Ureter (tissue), 1 donor: ENCODE results near the gene PRPH2. TPM values are rescaled to one million over a fixed set of nuclear protein-coding genes. Genes with fewer than 3 reads are reported as not detected.
A peak's percentile ranks its signal among the peaks of the same experiment; 100 is the strongest.
"Not testable (repeated sequence)": the region's sequence is repeated elsewhere in the genome, so short reads cannot be mapped to it uniquely, and the experiment has no call there.

ENCODE experiments used
- DNase-seq: peaks from one replicate; pipeline ENCODE4 v3.0.0-alpha.2; 2020; ENCODE audit warnings: low spot score
- total RNA-seq: library from RNA; stranded (reverse); gene quantifications from one replicate; pipeline ENCODE4 v1.2.4, GENCODE V29; 2023
- donor health status: DM: yes; HTN: yes; CAD: no.

Gene PRPH2
- total RNA-seq, 1 donor from 2014 or later = 0.91 TPM

GRCh38 chr6:42742116-42742894, 19.9 kb upstream of the PRPH2 start:
- DNase-seq = no peak

- no peak for DNase-seq
Observed at GRCh38 chr6:42740725-42741124, 18.3 kb upstream of the PRPH2 start.

- DNase-seq = no peak
Observed at GRCh38 chr6:42735976-42736375, 13.6 kb upstream of the PRPH2 start.

GRCh38 chr6:42733867-42734481, 11.6 kb upstream of the PRPH2 start:
- DNase-seq = not testable (repeated sequence)

- DNase-seq = no peak
Observed at GRCh38 chr6:42729731-42730130, 7.3 kb upstream of the PRPH2 start.

GRCh38 chr6:42727627-42728026, 5.2 kb upstream of the PRPH2 start:
- DNase-seq = no peak

- no peak for DNase-seq
Observed at GRCh38 chr6:42727087-42727611, 4.8 kb upstream of the PRPH2 start.

- peak; percentile 79 for DNase-seq
Observed at GRCh38 chr6:42726485-42727086, 4.2 kb upstream of the PRPH2 start.

GRCh38 chr6:42726026-42726425, 3.6 kb upstream of the PRPH2 start:
- no peak for DNase-seq

- DNase-seq = no peak
Observed at GRCh38 chr6:42724825-42725224, 2.4 kb upstream of the PRPH2 start.

GRCh38 chr6:42720739-42721138, 1.7 kb downstream of the PRPH2 start:
- no peak for DNase-seq

GRCh38 chr6:42715871-42716270, 6.5 kb downstream of the PRPH2 start:
- DNase-seq = no peak

- DNase-seq = no peak
Observed at GRCh38 chr6:42714098-42714761, 8.2 kb downstream of the PRPH2 start.

- DNase-seq = no peak
Observed at GRCh38 chr6:42711930-42712329, 10.5 kb downstream of the PRPH2 start.

- DNase-seq = no peak
Observed at GRCh38 chr6:42710316-42710715, 12.1 kb downstream of the PRPH2 start.

GRCh38 chr6:42709871-42710270, 12.5 kb downstream of the PRPH2 start:
- no peak for DNase-seq

- DNase-seq = no peak
Observed at GRCh38 chr6:42708096-42708495, 14.3 kb downstream of the PRPH2 start.

- no peak for DNase-seq
Observed at GRCh38 chr6:42707595-42707994, 14.8 kb downstream of the PRPH2 start.

GRCh38 chr6:42704937-42705374, 17.4 kb downstream of the PRPH2 start:
- no peak for DNase-seq

GRCh38 chr6:42704251-42704936, 18.0 kb downstream of the PRPH2 start:
- no peak for DNase-seq

- not testable (repeated sequence) for DNase-seq
Observed at GRCh38 chr6:42702786-42703185, 19.6 kb downstream of the PRPH2 start.

GRCh38 chr6:42702200-42702599, 20.2 kb downstream of the PRPH2 start:
- no peak for DNase-seq
